Immature natural killer cell (primary cell): ENCODE measurements around the gene PTPRG. TPM values are rescaled to one million over a fixed set of nuclear protein-coding genes. Genes with fewer than 3 reads are reported as not detected.
"Not testable (repeated sequence)": the region's sequence is repeated elsewhere in the genome, so short reads cannot be mapped to it uniquely, and the experiment has no call there.

Experiments
- DNase-seq, 3 donors: peaks; one replicate each; pipeline ENCODE4 v3.0.0; 2022; ENCODE audit warnings: mixed read lengths in 1 of 3
- H3K27ac Mint-ChIP-seq, 6 donors: one replicate each; pipeline ENCODE4 v1.8.0; 2020; ENCODE audit warnings: mixed read lengths in 6 of 6, mild to moderate bottlenecking in 5 of 6, inconsistent platforms in 4 of 6, moderate library complexity in 3 of 6
- H3K27me3 Mint-ChIP-seq, 3 donors: one replicate each; pipeline ENCODE4 v1.8.0; 2020 to 2021; ENCODE audit warnings: low read depth in 3 of 3, mild to moderate bottlenecking in 3 of 3, mixed read lengths in 3 of 3, moderate library complexity in 3 of 3, inconsistent platforms in 1 of 3
- H3K36me3 Mint-ChIP-seq, 3 donors: one replicate each; pipeline ENCODE4 v1.8.0; 2020; ENCODE audit warnings: mixed read lengths in 3 of 3, inconsistent platforms in 2 of 3, mild to moderate bottlenecking in 2 of 3
- H3K4me1 Mint-ChIP-seq, 2 donors: one replicate each; pipeline ENCODE4 v1.8.0; 2020; ENCODE audit warnings: inconsistent platforms in 2 of 2, mild to moderate bottlenecking in 2 of 2, mixed read lengths in 2 of 2, moderate library complexity in 1 of 2
- H3K4me3 Mint-ChIP-seq, 5 donors: one replicate each; pipeline ENCODE4 v1.8.0; 2020; ENCODE audit warnings: mild to moderate bottlenecking in 5 of 5, mixed read lengths in 5 of 5, inconsistent platforms in 3 of 5, moderate library complexity in 3 of 5
- H3K9me3 Mint-ChIP-seq, 6 donors: one replicate each; pipeline ENCODE4 v1.8.0; 2020; ENCODE audit warnings: mild to moderate bottlenecking in 6 of 6, mixed read lengths in 6 of 6, inconsistent platforms in 4 of 6, moderate library complexity in 3 of 6
- polyA plus RNA-seq, 3 donors: library from polyadenylated mRNA; unstranded; fragments of 300-500 nt; fragmentation: Illumina TruSeq; gene quantifications; one replicate each; pipeline ENCODE4 v1.2.3, GENCODE V29; 2021

Gene PTPRG
- polyA plus RNA-seq, 3 donors from 2014 or later, result 0.13 TPM; not detected in 2

DNA sequence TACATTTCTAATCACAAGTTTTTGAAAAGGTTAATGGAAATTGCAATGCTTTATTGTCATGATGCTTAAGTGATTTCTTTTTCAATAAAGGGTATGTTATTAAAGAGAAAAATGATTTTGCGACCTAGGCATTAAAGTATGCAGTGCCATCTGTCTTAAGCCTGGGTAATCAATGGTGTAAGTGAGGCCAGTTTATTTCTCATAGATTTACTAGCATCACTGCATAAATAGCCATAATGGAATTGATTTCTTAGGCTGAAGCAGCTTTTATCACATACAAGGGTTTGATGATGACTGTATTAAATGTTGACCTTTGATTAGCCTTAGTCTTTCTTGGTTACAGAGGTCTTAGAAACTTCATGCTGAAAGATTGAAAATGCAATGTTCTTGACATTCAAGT is 464.5 kb downstream of the PTPRG start:
- no peak for DNase-seq
- H3K4me1 Mint-ChIP-seq, result no peaks in the 10 kb centered on the region
- peaks cover 0 to 3% (median 1%) of the 10 kb centered on the region in 3 donors for H3K27me3 Mint-ChIP-seq
- no peak overlapping the region for H3K4me3 Mint-ChIP-seq
- no peak overlapping the region for H3K27ac Mint-ChIP-seq
- no peaks in the 10 kb centered on the region for H3K36me3 Mint-ChIP-seq
- H3K9me3 Mint-ChIP-seq, result peaks cover 0 to 22% (median 4%) of the 10 kb centered on the region in 6 donors

DNA sequence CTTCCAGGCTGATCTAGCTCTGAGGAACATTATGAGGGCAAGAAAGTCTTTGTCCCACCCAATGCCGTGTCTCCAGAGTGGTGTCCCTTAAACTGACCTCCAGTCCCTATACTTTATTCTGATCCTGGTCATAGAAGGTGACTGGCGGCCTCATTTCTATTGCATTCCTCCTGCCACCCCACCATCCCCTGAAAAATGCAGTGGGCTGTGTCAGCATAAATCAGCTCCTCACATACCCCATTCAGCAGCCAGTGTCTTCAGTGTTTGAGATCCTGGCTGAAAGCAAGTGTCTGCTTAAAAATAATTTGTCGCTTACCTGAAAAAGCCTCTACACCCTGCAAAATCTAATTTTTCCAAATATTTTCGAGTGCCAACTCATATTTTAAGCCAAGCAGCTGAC is 465.9 kb downstream of the PTPRG start:
- H3K27ac Mint-ChIP-seq, result no peak overlapping the region
- peaks cover 0 to 2% (median 1%) of the 10 kb centered on the region in 3 donors for H3K27me3 Mint-ChIP-seq
- H3K4me3 Mint-ChIP-seq, result no peak overlapping the region
- H3K9me3 Mint-ChIP-seq, result peaks cover 0 to 22% (median 7%) of the 10 kb centered on the region in 6 donors
- no peaks in the 10 kb centered on the region for H3K36me3 Mint-ChIP-seq
- H3K4me1 Mint-ChIP-seq, result no peaks in the 10 kb centered on the region
- no peak for DNase-seq

DNA sequence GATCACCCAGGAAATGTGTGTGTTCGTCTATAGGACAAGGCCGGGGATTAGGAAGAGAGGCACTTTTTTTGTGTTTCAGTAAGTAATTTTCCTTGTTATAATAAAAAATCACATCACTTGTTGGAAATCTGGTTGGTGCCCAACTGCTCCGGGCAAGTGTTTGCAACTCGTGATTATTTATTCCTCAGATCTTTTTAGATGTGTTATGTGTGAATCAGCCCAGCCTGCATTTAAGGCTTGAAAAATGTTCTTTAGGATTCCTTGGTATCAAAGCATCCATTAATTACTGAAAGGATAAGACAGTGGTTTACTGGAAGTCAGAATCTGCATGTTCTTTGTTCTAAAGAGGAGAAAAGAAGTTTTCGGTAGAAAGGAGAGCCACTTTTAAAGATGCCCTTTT is 466.4 kb downstream of the PTPRG start:
- Mint-ChIP-seq H3K27ac (no peak overlapping the region), H3K9me3 (peaks cover 0 to 22% (median 7%) of the 10 kb centered on the region in 6 donors), H3K27me3 (peaks cover 0 to 1% (median 0%) of the 10 kb centered on the region in 3 donors), H3K4me3 (no peak overlapping the region), H3K36me3 (no peaks in the 10 kb centered on the region), H3K4me1 (no peaks in the 10 kb centered on the region)
- no peak for DNase-seq

DNA sequence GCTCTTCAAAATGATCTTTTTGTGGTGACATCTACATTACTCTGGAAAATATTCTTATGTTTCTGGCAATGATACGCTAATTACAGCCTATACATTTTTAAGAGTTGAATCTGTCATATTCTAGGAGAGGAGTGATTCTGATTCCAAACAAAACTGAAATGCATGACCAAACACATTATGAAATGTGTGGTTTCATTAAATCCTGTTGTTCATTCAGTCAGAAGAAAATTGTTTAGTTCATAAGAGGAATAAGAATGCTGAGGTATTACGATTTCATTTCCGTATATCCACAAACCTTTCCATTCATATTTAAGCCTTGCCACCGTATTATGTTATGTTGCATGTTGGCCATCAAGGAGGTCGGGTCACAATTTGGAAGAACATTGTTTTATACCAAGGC is 466.9 kb downstream of the PTPRG start:
- Mint-ChIP-seq H3K4me3 (no peak overlapping the region), H3K36me3 (no peaks in the 10 kb centered on the region), H3K27ac (no peak overlapping the region), H3K4me1 (no peaks in the 10 kb centered on the region), H3K9me3 (peaks cover 0 to 22% (median 7%) of the 10 kb centered on the region in 6 donors), H3K27me3 (peaks cover 0 to 1% (median 0%) of the 10 kb centered on the region in 3 donors)
- no peak for DNase-seq

DNA sequence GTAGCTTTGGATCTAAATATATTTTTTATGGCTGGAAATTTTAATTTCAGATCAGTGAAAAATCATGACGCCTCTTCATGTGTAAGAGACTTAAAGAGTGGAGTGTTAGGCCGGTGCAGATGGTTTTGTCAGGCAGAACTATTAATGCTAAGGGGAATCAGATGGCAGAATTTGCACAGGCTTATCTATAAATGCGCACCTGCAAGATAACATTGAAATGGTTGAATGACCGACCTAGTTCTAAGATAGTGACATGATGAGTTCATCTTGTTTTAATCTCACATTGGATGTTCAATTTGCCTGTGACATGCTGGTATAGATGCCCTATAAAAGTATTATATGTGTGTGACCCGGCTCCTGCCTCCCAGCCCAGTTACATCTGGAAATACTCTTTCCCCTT is 471.4 kb downstream of the PTPRG start:
- peaks cover 0 to 13% (median 5%) of the 10 kb centered on the region in 6 donors for H3K9me3 Mint-ChIP-seq
- no peaks in the 10 kb centered on the region for H3K4me1 Mint-ChIP-seq
- H3K4me3 Mint-ChIP-seq, result no peak overlapping the region
- no peak overlapping the region for H3K27ac Mint-ChIP-seq
- H3K27me3 Mint-ChIP-seq, result peaks cover 0 to 4% (median 3%) of the 10 kb centered on the region in 3 donors
- H3K36me3 Mint-ChIP-seq, result no peaks in the 10 kb centered on the region
- no peak for DNase-seq

DNA sequence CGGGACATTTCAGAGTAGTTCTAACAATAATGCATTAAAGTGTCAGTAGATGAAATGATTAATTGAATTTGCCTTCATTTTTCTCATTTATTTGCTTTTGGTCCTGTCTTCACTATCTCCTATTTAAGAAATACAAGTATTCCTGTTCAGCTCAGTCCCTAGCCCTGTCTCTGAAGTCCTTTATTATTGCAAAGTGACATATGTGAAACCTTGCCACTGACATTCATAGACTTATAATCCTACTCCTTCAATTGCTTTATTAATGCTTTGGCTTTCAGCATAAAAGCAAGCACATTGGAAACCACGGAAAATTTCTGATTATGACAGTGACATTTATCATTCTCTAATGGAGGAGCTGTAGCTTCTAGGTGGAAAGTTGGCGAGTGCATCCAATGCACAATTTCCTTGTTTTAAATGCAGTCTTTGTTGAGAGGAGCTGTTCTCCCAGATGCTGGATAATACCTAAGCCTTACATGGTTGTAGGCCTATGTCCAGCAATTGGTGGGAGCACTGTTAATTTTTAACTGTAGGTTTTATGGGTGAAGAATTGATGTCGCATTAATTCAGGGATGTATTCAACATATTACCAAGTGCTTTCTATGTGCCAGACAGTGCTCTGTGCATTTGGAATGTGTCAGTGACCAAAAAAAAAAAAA is 474.2 kb downstream of the PTPRG start:
- H3K4me3 Mint-ChIP-seq, result no peak overlapping the region
- no peaks in the 10 kb centered on the region for H3K4me1 Mint-ChIP-seq
- no peaks in the 10 kb centered on the region for H3K36me3 Mint-ChIP-seq
- H3K27ac Mint-ChIP-seq, result no peak overlapping the region
- peaks cover 0 to 4% (median 3%) of the 10 kb centered on the region in 3 donors for H3K27me3 Mint-ChIP-seq
- DNase-seq, result no peak
- H3K9me3 Mint-ChIP-seq, result peaks cover 0 to 8% (median under 1%) of the 10 kb centered on the region in 6 donors

DNA sequence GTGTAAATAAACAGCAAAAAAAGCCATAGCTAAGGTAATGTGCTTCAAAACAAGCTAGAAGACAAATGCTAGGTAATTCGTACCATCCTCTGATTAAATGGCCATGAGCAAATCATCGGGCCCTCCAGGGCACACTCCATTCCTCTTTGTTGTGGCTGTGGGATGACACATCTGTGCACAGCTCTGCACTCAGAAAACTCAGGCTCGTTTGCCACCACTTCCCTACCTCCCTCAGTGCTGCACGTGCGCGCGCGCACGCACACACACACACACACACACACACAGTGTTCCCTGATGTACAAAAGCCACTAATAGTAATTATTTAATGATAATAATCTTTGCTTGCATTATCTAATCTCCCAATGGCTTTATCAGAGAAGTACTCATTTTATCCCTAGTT is 475.4 kb downstream of the PTPRG start:
- no peaks in the 10 kb centered on the region for H3K4me1 Mint-ChIP-seq
- no peak for DNase-seq
- H3K27me3 Mint-ChIP-seq, result peaks cover 0 to 3% (median 2%) of the 10 kb centered on the region in 3 donors
- H3K4me3 Mint-ChIP-seq, result no peak overlapping the region
- peaks cover 0 to 9% (median 0%) of the 10 kb centered on the region in 6 donors for H3K9me3 Mint-ChIP-seq
- H3K27ac Mint-ChIP-seq, result no peak overlapping the region
- H3K36me3 Mint-ChIP-seq, result no peaks in the 10 kb centered on the region

DNA sequence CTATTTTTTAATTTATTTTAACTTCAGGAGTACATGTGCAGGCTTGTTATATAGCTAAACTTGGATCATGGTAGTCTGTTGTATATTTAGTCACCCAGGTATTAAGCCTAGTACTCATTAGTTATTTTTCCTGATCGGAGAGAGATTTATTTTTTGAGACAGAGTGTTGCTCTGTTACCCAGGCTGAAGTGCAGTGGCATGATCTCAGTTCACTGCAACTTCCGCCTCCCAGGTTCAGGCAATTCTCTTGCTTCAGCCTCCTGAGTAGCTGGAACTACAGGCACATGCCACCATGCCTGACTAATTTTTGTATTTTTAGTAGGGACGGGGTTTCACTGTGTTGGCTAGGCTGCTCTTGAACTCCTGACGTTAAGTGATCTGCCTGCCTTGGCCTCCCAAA is 477.4 kb downstream of the PTPRG start:
- H3K27me3 Mint-ChIP-seq, DNase-seq, H3K36me3 Mint-ChIP-seq, H3K27ac Mint-ChIP-seq, H3K9me3 Mint-ChIP-seq, H3K4me3 Mint-ChIP-seq, H3K4me1 Mint-ChIP-seq: not testable (repeated sequence)

DNA sequence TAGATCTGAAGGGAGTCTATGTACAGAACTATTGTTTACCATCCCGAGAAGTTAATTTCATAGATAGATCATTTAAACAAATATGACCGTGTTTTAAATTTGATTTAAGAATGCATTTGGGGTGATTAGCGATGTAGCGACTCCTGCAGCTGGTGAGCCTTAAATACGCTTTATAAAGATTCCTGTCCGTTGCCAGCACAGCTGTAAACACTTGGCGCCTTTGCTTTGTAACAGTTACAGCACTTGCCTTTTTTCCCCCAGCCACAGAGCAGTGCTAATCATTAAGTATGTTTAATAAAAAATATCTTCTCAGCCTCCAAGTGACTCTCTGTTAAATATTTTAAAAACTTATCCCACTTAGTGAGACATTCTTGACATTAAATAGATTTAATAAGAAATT is 478.2 kb downstream of the PTPRG start:
- no peak for DNase-seq
- Mint-ChIP-seq H3K4me3 (no peak overlapping the region), H3K27me3 (peaks cover 0 to 2% (median 0%) of the 10 kb centered on the region in 3 donors), H3K4me1 (no peaks in the 10 kb centered on the region), H3K9me3 (peaks cover 0 to 8% (median 1%) of the 10 kb centered on the region in 6 donors), H3K27ac (no peak overlapping the region), H3K36me3 (no peaks in the 10 kb centered on the region)

DNA sequence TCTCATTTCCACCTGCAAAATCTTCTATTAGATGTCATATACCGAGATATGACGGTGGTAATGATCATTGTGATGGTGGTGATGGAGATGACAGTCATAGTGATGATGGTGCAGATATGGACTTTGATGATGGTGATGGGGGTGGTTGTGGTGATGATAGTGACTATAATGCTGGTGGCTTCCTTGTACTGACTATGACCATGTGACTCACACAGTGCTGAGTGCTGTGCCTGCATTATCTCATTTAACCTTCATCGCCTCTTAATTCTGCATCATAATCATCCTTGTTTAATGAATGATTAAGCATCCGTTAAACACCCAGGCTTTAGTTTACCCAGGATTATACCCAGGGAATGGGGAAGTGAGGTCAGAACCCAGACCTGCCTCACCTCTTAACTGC is 480.3 kb downstream of the PTPRG start:
- H3K27me3 Mint-ChIP-seq, result no peaks in the 10 kb centered on the region
- no peaks in the 10 kb centered on the region for H3K36me3 Mint-ChIP-seq
- H3K4me3 Mint-ChIP-seq, result no peak overlapping the region
- H3K4me1 Mint-ChIP-seq, result no peaks in the 10 kb centered on the region
- H3K27ac Mint-ChIP-seq, result no peak overlapping the region
- peaks cover 0 to 5% (median 3%) of the 10 kb centered on the region in 6 donors for H3K9me3 Mint-ChIP-seq
- DNase-seq, result no peak

DNA sequence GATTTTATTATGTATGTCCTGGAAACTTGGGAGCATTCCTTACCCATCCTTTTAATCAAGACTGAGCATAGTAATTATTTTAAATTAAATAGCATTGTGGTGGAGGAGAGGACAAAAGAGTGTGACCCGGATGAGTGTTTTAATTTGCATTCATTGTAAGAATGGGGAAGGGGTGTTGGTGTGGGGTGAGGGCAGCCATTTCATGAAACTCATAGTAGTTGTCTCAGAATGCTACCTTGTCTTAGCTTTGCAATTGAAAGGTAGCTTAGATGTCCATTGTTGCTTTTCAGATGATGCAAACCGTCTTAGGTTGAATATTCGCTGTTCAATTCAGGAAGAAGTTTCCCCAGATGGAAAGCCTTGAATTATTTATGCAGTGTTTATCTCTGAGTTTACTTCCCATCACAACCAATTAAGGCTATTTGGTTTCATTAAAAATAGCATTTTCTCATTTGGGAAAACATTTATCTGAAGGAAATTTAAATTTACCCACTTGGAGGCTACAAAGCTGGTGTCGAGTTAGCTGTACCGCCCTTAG is 483.6 kb downstream of the PTPRG start:
- Mint-ChIP-seq H3K4me3 (no peak overlapping the region), H3K27ac (no peak overlapping the region), H3K36me3 (peaks cover 0 to 4% (median 0%) of the 10 kb centered on the region in 3 donors), H3K27me3 (no peaks in the 10 kb centered on the region), H3K9me3 (peaks cover 0 to 7% (median 5%) of the 10 kb centered on the region in 6 donors), H3K4me1 (no peaks in the 10 kb centered on the region)
- no peak for DNase-seq

DNA sequence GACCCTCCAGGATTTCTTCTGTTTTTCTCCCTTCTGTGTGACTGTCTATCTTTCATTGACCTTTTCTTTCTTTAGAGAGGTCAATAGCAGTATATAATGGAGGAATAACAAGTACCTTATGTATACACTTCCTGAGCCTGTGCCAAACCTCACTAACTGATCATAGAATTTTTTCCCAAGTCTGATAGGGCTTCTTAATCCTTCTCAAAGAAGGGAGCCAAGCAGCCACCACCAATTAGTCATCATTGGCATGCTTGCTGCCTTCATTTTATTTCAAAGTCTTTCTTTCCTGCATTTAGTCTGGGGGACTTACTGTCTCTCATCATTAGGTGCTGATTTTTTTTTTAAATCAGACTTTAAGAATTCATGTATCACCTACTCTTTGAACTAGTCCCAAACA is 485.0 kb downstream of the PTPRG start:
- no peak for DNase-seq
- Mint-ChIP-seq H3K27me3 (no peaks in the 10 kb centered on the region), H3K4me3 (no peak overlapping the region), H3K4me1 (no peaks in the 10 kb centered on the region), H3K27ac (no peak overlapping the region), H3K9me3 (peaks cover 0 to 7% (median 5%) of the 10 kb centered on the region in 6 donors), H3K36me3 (peaks cover 0 to 4% (median 0%) of the 10 kb centered on the region in 3 donors)

DNA sequence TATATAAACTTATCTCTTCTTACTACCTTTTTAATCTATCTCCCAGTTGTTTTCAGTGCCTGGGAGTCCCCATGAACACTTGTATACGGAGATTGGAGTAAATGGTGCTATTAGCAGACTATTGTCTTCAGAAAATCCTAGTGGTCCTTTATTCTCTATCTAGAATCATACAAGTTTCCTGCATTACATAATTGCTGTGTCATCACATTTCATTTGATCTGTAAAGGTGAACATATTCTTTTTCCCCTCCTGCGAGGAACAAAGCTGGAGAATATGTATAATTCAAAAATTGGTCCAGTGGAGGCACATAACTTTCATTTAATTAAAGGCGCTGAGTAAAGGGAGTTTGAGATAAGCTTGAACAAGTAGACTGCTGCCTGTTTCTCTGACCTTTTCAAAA is 487.2 kb downstream of the PTPRG start:
- DNase-seq, result no peak
- Mint-ChIP-seq H3K4me1 (no peaks in the 10 kb centered on the region), H3K27ac (no peak overlapping the region), H3K9me3 (peaks cover 0 to 7% (median 3%) of the 10 kb centered on the region in 6 donors), H3K4me3 (no peak overlapping the region), H3K36me3 (peaks cover 0 to 4% (median 0%) of the 10 kb centered on the region in 3 donors), H3K27me3 (no peaks in the 10 kb centered on the region)

DNA sequence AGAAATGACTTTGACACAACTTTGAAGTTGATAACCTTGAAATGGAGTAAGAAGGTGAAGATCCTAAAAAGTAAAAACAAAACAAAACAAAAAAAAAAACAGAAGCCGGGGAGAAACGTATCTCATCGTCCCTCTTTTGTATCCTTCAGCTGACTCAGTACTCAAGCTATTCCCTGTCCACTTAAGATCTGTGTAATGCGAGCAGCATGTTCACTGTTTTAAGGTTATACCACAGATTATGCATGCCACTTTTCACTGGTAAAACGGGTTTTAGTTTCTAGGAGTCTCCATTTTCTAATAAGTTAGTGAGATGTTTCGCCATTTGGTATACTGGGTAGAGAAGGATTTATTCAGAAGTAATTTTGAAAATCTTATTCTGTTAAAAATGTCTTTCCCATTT is 487.7 kb downstream of the PTPRG start:
- H3K9me3 Mint-ChIP-seq, result peaks cover 0 to 7% (median 3%) of the 10 kb centered on the region in 6 donors
- no peaks in the 10 kb centered on the region for H3K27me3 Mint-ChIP-seq
- no peak overlapping the region for H3K4me3 Mint-ChIP-seq
- peaks cover 0 to 4% (median 0%) of the 10 kb centered on the region in 3 donors for H3K36me3 Mint-ChIP-seq
- no peaks in the 10 kb centered on the region for H3K4me1 Mint-ChIP-seq
- H3K27ac Mint-ChIP-seq, result no peak overlapping the region
- DNase-seq, result no peak

DNA sequence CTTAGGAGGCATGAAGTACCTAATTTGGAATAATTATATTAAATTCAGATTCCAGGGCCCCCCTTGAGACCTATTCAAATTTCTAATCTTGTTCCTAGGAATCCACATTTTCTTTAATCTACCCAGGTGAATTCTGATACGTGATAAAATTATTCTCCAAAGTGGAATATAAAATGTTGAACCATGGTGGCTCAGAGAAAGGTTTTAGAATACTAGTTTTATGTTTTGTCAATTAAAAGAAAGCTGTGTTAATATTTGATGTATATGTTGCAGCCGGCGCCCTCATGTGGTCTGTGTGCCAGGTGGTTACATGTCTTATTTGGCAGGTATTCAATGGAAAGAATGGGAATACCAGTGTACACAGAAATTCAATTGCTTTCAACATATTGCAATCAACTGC is 490.1 kb downstream of the PTPRG start:
- DNase-seq, result no peak
- no peak overlapping the region for H3K4me3 Mint-ChIP-seq
- H3K4me1 Mint-ChIP-seq, result no peaks in the 10 kb centered on the region
- peaks cover 0 to 11% (median 2%) of the 10 kb centered on the region in 6 donors for H3K9me3 Mint-ChIP-seq
- no peak overlapping the region for H3K27ac Mint-ChIP-seq
- H3K27me3 Mint-ChIP-seq, result peaks cover 0 to 2% (median 0%) of the 10 kb centered on the region in 3 donors
- H3K36me3 Mint-ChIP-seq, result peaks cover 0 to 4% (median 0%) of the 10 kb centered on the region in 3 donors
